ENCODE data around the gene PTCD3. TPM values are rescaled to one million over a fixed set of nuclear protein-coding genes. Genes with fewer than 3 reads are reported as not detected.

Gene PTCD3
- total RNA-seq, 4 donors from 2014 or later, result 45.3 to 81.5 (median 63.3) TPM

- no peak for ATAC-seq (ENCODE audit: low FRiP score)
- no peak for DNase-seq (ENCODE audit: low spot score)
- TF ChIP-seq, protein P1, sequence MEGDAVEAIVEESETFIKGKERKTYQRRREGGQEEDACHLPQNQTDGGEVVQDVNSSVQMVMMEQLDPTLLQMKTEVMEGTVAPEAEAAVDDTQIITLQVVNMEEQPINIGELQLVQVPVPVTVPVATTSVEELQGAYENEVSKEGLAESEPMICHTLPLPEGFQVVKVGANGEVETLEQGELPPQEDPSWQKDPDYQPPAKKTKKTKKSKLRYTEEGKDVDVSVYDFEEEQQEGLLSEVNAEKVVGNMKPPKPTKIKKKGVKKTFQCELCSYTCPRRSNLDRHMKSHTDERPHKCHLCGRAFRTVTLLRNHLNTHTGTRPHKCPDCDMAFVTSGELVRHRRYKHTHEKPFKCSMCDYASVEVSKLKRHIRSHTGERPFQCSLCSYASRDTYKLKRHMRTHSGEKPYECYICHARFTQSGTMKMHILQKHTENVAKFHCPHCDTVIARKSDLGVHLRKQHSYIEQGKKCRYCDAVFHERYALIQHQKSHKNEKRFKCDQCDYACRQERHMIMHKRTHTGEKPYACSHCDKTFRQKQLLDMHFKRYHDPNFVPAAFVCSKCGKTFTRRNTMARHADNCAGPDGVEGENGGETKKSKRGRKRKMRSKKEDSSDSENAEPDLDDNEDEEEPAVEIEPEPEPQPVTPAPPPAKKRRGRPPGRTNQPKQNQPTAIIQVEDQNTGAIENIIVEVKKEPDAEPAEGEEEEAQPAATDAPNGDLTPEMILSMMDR (IDR thresholded peaks at IDR 0.05), result no peak
These were observed 29.6 kb downstream of the PTCD3 start for GRCh38 chr2:86135653-86136052.

DNA sequence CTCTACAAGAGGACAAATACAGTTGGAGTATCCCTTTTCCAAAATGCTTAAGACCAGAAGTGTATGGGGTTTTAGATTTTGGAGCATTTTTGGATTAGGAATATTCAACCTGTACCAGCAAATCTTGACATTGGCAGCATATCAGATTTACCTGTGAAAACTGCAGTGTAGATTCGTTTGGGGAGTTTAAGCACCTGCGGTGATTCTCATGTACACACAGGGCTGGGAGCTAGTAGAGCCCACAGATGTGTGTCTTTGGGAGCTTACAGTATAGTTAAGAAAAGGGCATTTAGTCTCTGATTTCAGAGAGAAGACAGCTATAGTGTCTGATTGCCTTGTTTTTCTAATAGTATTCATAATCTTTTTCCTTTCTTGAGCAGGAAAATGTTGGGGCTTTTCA lies 30.1 kb downstream of the PTCD3 start:
- DNase-seq (ENCODE audit: low spot score) (no peak), ATAC-seq (ENCODE audit: low FRiP score) (no peak)
- TF ChIP-seq, protein P1 (IDR thresholded peaks at IDR 0.05), result no peak

- ATAC-seq (ENCODE audit: low FRiP score), result no peak
These were observed 32.9 kb downstream of the PTCD3 start for GRCh38 chr2:86138736-86139625.

DNA sequence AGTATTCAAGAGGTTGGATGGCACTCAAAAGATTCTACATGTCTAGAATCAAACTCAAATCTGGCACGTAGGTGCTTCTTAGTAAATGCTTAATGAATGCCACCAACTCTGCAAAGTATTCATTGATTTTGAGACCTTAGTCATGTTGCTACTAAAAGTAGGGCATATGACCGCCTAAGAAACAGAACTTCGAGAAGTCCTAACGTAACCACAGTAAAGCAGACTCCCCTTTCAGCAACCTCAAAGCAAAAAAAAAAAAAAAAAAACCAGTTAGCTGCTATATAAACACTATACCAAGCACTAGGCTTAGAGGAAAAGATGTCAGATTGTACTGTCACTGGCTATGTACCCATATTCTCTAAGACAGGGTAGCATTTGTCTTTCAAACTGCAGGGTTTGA lies 33.9 kb downstream of the PTCD3 start:
- TF ChIP-seq, protein P1 (IDR thresholded peaks at IDR 0.05), result no peak
- ATAC-seq (ENCODE audit: low FRiP score), result no peak
- no peak for DNase-seq (ENCODE audit: low spot score)

More at GRCh38 chr2:86138736-86139625, 32.9 kb downstream of the PTCD3 start:
- no peak for DNase-seq (ENCODE audit: low spot score)
- TF ChIP-seq, protein P1 (IDR thresholded peaks at IDR 0.05), result no peak

DNA sequence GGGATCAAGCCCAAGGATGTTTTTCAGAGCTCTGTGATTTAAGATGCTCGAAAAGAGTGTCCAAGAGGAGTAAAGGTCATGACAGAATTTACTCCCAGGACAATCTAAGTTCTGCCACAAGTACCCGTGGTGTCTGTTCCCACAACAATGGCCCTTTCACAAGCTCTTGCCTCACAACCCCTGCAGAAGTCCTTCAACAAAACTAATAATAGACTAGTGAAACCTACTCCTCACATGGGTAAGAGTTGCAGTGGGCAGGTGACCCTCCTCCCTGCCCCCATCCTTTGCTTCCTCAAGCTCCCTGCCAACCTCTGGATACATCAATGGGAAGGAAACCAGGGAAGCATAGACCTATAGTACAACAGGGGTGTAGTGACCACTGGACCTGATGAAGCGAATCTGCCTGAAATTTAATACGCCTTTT lies 34.9 kb downstream of the PTCD3 start:
- TF ChIP-seq, protein P1 (IDR thresholded peaks at IDR 0.05), result no peak
- ATAC-seq (ENCODE audit: low FRiP score), result no peak
- no peak for DNase-seq (ENCODE audit: low spot score)

DNA sequence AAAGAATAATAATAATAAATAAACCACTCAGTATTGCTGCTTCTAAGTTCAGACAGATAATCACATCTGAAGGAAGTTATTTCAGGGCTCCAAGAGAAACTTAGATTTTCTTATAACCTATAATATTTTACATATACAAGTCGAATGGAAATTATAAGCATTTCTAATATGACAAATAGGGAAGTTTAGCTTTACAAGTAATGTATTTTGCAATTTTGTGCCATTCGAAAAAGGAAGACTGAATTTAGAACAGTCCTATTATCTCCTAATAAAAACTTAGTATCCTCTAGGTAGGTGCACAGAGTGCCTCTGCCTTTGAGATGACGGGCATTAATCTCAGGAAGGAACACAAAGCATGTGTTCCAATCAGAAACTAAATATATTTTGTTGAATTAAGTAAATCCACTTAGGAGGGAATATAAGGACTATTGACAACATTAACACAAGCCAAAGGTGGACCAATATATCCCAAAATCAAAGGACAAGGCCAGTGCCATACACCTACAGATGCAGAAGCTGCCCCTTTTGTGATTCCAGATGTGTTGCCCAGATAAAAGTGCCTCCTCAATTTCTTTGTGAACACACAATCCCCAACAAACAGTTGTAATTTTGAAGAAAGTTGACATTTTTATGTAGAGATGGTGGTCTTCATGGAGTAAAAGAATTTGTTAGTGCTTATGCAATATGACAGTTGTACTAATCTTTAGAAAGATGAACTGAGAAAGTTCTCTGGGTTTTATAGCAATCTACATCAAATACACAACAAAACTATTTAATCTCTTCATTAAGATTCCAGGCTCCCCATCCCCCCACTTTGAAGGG lies 36.6 kb downstream of the PTCD3 start:
- TF ChIP-seq, protein P1 (IDR thresholded peaks at IDR 0.05), result no peak
- ATAC-seq (ENCODE audit: low FRiP score), result no peak

More for the DNA sequence above, 36.6 kb downstream of the PTCD3 start:
- no peak for DNase-seq (ENCODE audit: low spot score)

All from omental fat pad (tissue), 4 donors.